GM12801 (cell line): ENCODE measurements around the gene SEC23B.

Source experiments
- CTCF ChIP-seq: IDR thresholded peaks from one replicate; pipeline ENCODE4 v1.5.1; 2011; ENCODE audit warnings: control low read depth; ENCODE audit not compliant: insufficient read length; ENCODE audit errors: extremely low read depth

SEC23B gene

GRCh38 chr20:18513208-18513607, 5.5 kb downstream of the SEC23B start:
- TF ChIP-seq CTCF: no peak

GRCh38 chr20:18514127-18514526, 6.4 kb downstream of the SEC23B start:
- TF ChIP-seq CTCF: no peak

- TF ChIP-seq CTCF: no peak
These were observed 8.2 kb downstream of the SEC23B start for GRCh38 chr20:18515973-18516372.

GRCh38 chr20:18523066-18523465, 15.3 kb downstream of the SEC23B start:
- TF ChIP-seq CTCF: no peak

GRCh38 chr20:18524646-18525045, 16.9 kb downstream of the SEC23B start:
- no peak for TF ChIP-seq CTCF

GRCh38 chr20:18527339-18527738, 19.6 kb downstream of the SEC23B start:
- TF ChIP-seq CTCF: no peak

GRCh38 chr20:18527836-18528235, 20.1 kb downstream of the SEC23B start:
- TF ChIP-seq CTCF: no peak

- TF ChIP-seq CTCF: no peak
These were observed 21.3 kb downstream of the SEC23B start for GRCh38 chr20:18529041-18529440.
